ENCODE results near the gene RNF44. TPM values are rescaled to one million over a fixed set of nuclear protein-coding genes. Genes with fewer than 3 reads are reported as not detected.

Gene RNF44
- total and polyA plus RNA-seq, 2 of the 13 experiments (the other 11 are each of a cell fraction or from before 2014, with no cell fraction given), result 9.2 to 16.8 TPM

DNA sequence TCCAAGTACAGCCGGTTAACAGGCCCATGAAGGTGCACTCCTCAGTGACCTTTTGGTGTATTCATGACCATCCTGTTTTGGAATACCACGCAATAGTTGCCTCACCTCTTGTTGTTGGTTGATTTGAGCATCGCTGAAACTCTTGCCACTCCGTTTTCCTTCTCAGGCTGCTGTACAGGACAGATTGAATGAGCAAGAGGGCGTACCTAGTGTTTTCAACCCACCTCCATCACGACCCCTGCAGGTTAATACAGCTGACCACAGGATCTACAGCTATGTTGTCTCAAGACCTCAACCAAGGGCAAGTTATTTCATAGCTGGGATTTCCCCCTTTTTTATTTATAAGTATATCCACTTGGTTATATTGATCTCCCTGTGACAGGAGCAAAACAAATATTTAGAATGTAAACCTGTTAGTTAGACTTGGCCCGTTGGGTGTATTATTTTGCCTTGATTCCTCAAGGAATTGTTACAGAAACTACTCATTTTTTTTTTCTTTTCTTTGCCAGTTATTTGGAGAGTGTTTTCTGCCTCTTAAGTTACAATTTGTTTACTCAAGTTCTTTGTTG is 50.9 kb downstream of the RNF44 start (continued):
- TF ChIP-seq AKNA (CRISPR knock-in tag; IDR thresholded peaks at IDR 0.05; ENCODE audit: borderline replicate concordance), result no peak
- TF ChIP-seq ZNF589 (CRISPR knock-in tag; conservative IDR thresholded peaks at IDR 0.05), result no peak
- no peak for TF ChIP-seq ZFYVE20 (CRISPR knock-in tag; IDR thresholded peaks at IDR 0.05; ENCODE audit: borderline replicate concordance, low read depth)

- Histone ChIP-seq H3K4me2 (ENCODE audit: low read depth, low read length) (no peak overlapping the region), H3K27me3 (ENCODE audit: control insufficient read depth in 1 of 2, insufficient read depth in 2 of 2, low read length in 2 of 2) (no peaks in the 10 kb centered on the region), H3K27ac (ENCODE audit: extremely low read length, insufficient read depth, low read length) (no peak overlapping the region), H3K36me3 (replicated peaks in 1 of 2; ENCODE audit: control insufficient read depth in 1 of 2, insufficient read depth in 2 of 2, low read length in 2 of 2) (peaks cover 15 to 46% of the 10 kb centered on the region in 2 experiments), H3K9ac (ENCODE audit: insufficient read depth, low read depth, low read length) (no peak overlapping the region), H3K4me1 (ENCODE audit: insufficient read depth, low read length) (peaks cover 10% of the 10 kb centered on the region; the same call in 1 of the 2 replicates), H4K20me1 (ENCODE audit: insufficient read depth, low read length) (no peaks in the 10 kb centered on the region), H3K4me3 (replicated peaks in 1 of 3; ENCODE audit: insufficient read depth in 1 of 3, low read depth in 2 of 3, low read length in 3 of 3) (no peak overlapping the region), H3K79me2 (ENCODE audit: insufficient read depth, low read length) (peaks cover 2% of the 10 kb centered on the region), H2AFZ (ENCODE audit: low read length) (no peak overlapping the region), H3K9me3 (ENCODE audit: low read length) (no peaks in the 10 kb centered on the region)
- ChIA-PET CTCF (ENCODE audit: low intra/inter-chr PET ratio, low total read pairs) (no interaction called here), POLR2A (no interaction called here)
- ATAC-seq, result no peak
- WGBS (ENCODE audit: low lambda C conversion rate), result 86% methylated on average over 2 of the region's 2 CpGs
- TF ChIP-seq SAFB2 (CRISPR knock-in tag; IDR thresholded peaks at IDR 0.05; ENCODE audit: borderline replicate concordance, low read depth) (no peak), ZNF34 (CRISPR knock-in tag; IDR thresholded peaks at IDR 0.05; ENCODE audit: borderline replicate concordance) (no peak), ZNF550 (CRISPR knock-in tag; IDR thresholded peaks at IDR 0.05; ENCODE audit: borderline replicate concordance) (no peak), NFIC (IDR thresholded peaks at IDR 0.05; ENCODE audit: low read length) (no peak), SMAD3 (CRISPR knock-in tag; IDR thresholded peaks at IDR 0.05) (no peak), DMAP1 (CRISPR knock-in tag; IDR thresholded peaks at IDR 0.05) (no peak), ZBTB7A (CRISPR knock-in tag; IDR thresholded peaks at IDR 0.05) (no peak), MEIS2 (CRISPR knock-in tag; IDR thresholded peaks at IDR 0.05) (no peak), YY1 (IDR thresholded peaks at IDR 0.05; ENCODE audit: insufficient read depth, insufficient replicate concordance, low read depth, low read length) (no peak), ONECUT2 (CRISPR knock-in tag; IDR thresholded peaks at IDR 0.05) (no peak), HCFC1 (IDR thresholded peaks at IDR 0.05; ENCODE audit: low read depth, low read length) (no peak), CHD4 (IDR thresholded peaks at IDR 0.05; ENCODE audit: borderline replicate concordance, low read length) (no peak), ESRRA (CRISPR knock-in tag; IDR thresholded peaks at IDR 0.05; ENCODE audit: low read depth) (no peak)
- TF ChIP-seq, protein P1, sequence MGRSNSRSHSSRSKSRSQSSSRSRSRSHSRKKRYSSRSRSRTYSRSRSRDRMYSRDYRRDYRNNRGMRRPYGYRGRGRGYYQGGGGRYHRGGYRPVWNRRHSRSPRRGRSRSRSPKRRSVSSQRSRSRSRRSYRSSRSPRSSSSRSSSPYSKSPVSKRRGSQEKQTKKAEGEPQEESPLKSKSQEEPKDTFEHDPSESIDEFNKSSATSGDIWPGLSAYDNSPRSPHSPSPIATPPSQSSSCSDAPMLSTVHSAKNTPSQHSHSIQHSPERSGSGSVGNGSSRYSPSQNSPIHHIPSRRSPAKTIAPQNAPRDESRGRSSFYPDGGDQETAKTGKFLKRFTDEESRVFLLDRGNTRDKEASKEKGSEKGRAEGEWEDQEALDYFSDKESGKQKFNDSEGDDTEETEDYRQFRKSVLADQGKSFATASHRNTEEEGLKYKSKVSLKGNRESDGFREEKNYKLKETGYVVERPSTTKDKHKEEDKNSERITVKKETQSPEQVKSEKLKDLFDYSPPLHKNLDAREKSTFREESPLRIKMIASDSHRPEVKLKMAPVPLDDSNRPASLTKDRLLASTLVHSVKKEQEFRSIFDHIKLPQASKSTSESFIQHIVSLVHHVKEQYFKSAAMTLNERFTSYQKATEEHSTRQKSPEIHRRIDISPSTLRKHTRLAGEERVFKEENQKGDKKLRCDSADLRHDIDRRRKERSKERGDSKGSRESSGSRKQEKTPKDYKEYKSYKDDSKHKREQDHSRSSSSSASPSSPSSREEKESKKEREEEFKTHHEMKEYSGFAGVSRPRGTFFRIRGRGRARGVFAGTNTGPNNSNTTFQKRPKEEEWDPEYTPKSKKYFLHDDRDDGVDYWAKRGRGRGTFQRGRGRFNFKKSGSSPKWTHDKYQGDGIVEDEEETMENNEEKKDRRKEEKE (IDR thresholded peaks at IDR 0.05), result no peak
- in situ Hi-C loops (cut with HindIII; ENCODE audit: extremely low pct_ligation_motif_present, low pct_unique_long_range_greater_than_20kb), result loop anchor here (10.0 kb wide), 1 partner anchor 70 kb away; the partner anchor contains the start of gene CLTB
- no peak for DNase-seq (ENCODE audit: low spot score)
- intact Hi-C loops (cut with micrococcal nuclease; ENCODE audit: unreplicated experiment), result loop anchor here (10.0 kb wide), 1 partner anchor 70 kb away; the partner anchor contains the start of gene CLTB
- no peak for FAIRE-seq
- no TSS peak for BruUV-seq (replicated peaks)
These were observed 52.0 kb downstream of the RNF44 start for GRCh38 chr5:176485176-176485575.

Data from HepG2 (cell line).